Sigmoid colon (tissue), 4 donors: Measurements from ENCODE around the gene KCNAB1.
"Not testable (repeated sequence)": the region's sequence is repeated elsewhere in the genome, so short reads cannot be mapped to it uniquely, and the experiment has no call there.

Source experiments
- CTCF ChIP-seq, 4 experiments: fragments of 450-650 bp in 3 of 4; fragments of 200-600 bp in 1 of 4; IDR thresholded peaks; one replicate each; pipeline ENCODE4 v1.5.1; 2016 to 2019; ENCODE audit warnings: antibody characterized with exemption in 4 of 4, mild to moderate bottlenecking in 3 of 4, moderate library complexity in 2 of 4
- POLR2A ChIP-seq, 2 donors: fragments of 450-650 bp; IDR thresholded peaks; one replicate each; pipeline ENCODE4 v1.6.1; 2016; ENCODE audit warnings: antibody characterized with exemption in 2 of 2, mild to moderate bottlenecking in 2 of 2, moderate library complexity in 2 of 2
- POLR2AphosphoS5 ChIP-seq, 4 donors: sonication (generic); formaldehyde crosslinking; IDR thresholded peaks; one replicate each; pipeline ENCODE4 v1.6.1; 2017; ENCODE audit warnings: antibody characterized with exemption in 4 of 4

DNA sequence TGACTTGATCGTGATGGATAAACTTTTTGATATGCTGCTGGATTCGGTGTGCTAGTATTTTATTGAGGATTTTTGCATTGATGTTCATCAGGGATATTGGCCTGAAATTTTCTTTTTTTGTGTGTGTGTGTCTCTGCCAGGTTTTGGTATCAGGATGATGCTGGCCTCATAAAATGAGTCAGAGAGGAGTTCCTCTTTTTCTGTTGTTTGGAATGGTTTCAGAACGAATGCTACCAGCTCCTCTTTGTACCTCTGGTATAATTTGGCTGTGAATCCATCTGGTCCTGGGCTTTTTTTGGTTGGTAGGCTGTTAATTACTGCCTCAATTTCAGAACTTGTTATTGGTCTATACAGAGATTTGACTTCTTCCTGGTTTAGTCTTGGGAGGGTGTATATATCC is 76.8 kb downstream of the KCNAB1 start:
- TF ChIP-seq CTCF, POLR2A, POLR2AphosphoS5 (IDR thresholded peaks at IDR 0.05): not testable (repeated sequence)
